ENCODE results near the gene CRYGN.
A peak's percentile ranks its signal among the peaks of the same experiment; 100 is the strongest.

The CRYGN gene

DNA sequence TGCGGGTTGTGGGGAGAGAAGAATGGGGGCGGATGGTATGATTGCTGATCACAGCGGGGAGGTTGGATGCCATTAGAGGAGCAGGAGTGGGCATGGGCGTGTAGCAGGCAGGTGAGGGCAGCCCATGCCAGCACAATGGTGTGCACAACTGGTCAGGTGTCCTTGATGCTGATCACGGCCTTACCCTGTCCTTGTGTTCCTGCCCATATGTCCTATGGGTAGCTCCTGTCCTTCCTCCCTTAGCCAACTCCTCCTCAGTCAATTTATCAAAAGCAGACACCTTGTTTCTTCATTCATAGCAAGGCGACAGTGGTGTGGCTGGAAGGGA, 60.8 kb downstream of the CRYGN start:
- FAIRE-seq = no peak
- TF ChIP-seq SPI1 (IDR thresholded peaks at IDR 0.05; ENCODE audit: low read depth, low read length) (no peak), TAF1 (IDR thresholded peaks at IDR 0.05; ENCODE audit: low read depth, low read length) (no peak), PAX5 (IDR thresholded peaks at IDR 0.05; ENCODE audit: insufficient read depth, low read length, severe bottlenecking) (no peak), POU2F2 (IDR thresholded peaks at IDR 0.05; ENCODE audit: low read depth, low read length) (no peak), POLR2AphosphoS5 (IDR thresholded peaks at IDR 0.05; ENCODE audit: low read depth, low read length) (no peak), POLR2A (IDR thresholded peaks at IDR 0.05; ENCODE audit: low read depth, low read length) (no peak)
- peak; percentile 6 for DNase-seq (ENCODE audit: insufficient read length, low spot score)
